T-helper 2 cell treated with Interferon-gamma antibody and Interleukin-4, amounts not matched to agents 5 μg/mL and 100 μg/mL, for 36 hours (primary cell): ENCODE measurements around the gene ZNF669.

Experiments
- DNase-seq: peaks from one replicate; pipeline ENCODE4 v3.0.0; 2021; ENCODE audit warnings: low spot score
- H3K27ac Mint-ChIP-seq: one replicate; pipeline ENCODE4 v1.8.0; 2021; ENCODE audit warnings: mild to moderate bottlenecking, mixed read lengths
- H3K27me3 Mint-ChIP-seq: one replicate; pipeline ENCODE4 v1.8.0; 2021; ENCODE audit warnings: low read depth, mixed read lengths
- H3K36me3 Mint-ChIP-seq: one replicate; pipeline ENCODE4 v1.8.0; 2021; ENCODE audit warnings: low read depth, mixed read lengths
- H3K4me1 Mint-ChIP-seq: one replicate; pipeline ENCODE4 v1.8.0; 2021; ENCODE audit warnings: low read depth, mixed read lengths
- H3K4me3 Mint-ChIP-seq: one replicate; pipeline ENCODE4 v1.8.0; 2022; ENCODE audit warnings: mild to moderate bottlenecking, moderate library complexity, mixed read lengths
- H3K9me3 Mint-ChIP-seq: one replicate; pipeline ENCODE4 v1.8.0; 2021; ENCODE audit warnings: mixed read lengths

The ZNF669 gene

GRCh38 chr1:247115545-247115944 lies 11.4 kb upstream of the ZNF669 start:
- peaks cover 1% of the 10 kb centered on the region for H3K36me3 Mint-ChIP-seq
- H3K9me3 Mint-ChIP-seq = no peaks in the 10 kb centered on the region
- H3K4me3 Mint-ChIP-seq = no peak overlapping the region
- no peak overlapping the region for H3K27ac Mint-ChIP-seq
- H3K4me1 Mint-ChIP-seq = peaks cover 4% of the 10 kb centered on the region
- no peak for DNase-seq
- peaks cover 21% of the 10 kb centered on the region for H3K27me3 Mint-ChIP-seq

GRCh38 chr1:247115141-247115510 lies 11.0 kb upstream of the ZNF669 start:
- Mint-ChIP-seq H3K4me3 (no peak overlapping the region), H3K27me3 (peaks cover 24% of the 10 kb centered on the region), H3K4me1 (peaks cover 4% of the 10 kb centered on the region), H3K36me3 (peaks cover 1% of the 10 kb centered on the region), H3K9me3 (no peaks in the 10 kb centered on the region), H3K27ac (peak overlapping the region; percentile 56)
- DNase-seq = no peak

GRCh38 chr1:247114351-247115140 lies 10.4 kb upstream of the ZNF669 start:
- DNase-seq = no peak
- peaks cover 4% of the 10 kb centered on the region for H3K9me3 Mint-ChIP-seq
- peaks cover 1% of the 10 kb centered on the region for H3K36me3 Mint-ChIP-seq
- H3K27ac Mint-ChIP-seq = peak overlapping the region; percentile 56
- peaks cover 30% of the 10 kb centered on the region for H3K27me3 Mint-ChIP-seq
- peaks cover 8% of the 10 kb centered on the region for H3K4me1 Mint-ChIP-seq
- H3K4me3 Mint-ChIP-seq = no peak overlapping the region

- H3K4me3 Mint-ChIP-seq = no peak overlapping the region
- H3K4me1 Mint-ChIP-seq = peaks cover 8% of the 10 kb centered on the region
These were observed 9.6 kb upstream of the ZNF669 start for GRCh38 chr1:247113733-247114271.

GRCh38 chr1:247113094-247113497 lies 8.9 kb upstream of the ZNF669 start:
- no peak overlapping the region for H3K4me3 Mint-ChIP-seq
- H3K36me3 Mint-ChIP-seq = peaks cover 1% of the 10 kb centered on the region
- H3K27ac Mint-ChIP-seq = no peak overlapping the region
- H3K4me1 Mint-ChIP-seq = peaks cover 8% of the 10 kb centered on the region
- H3K27me3 Mint-ChIP-seq = peaks cover 43% of the 10 kb centered on the region
- peaks cover 11% of the 10 kb centered on the region for H3K9me3 Mint-ChIP-seq
- DNase-seq = no peak

More at GRCh38 chr1:247113733-247114271, 9.6 kb upstream of the ZNF669 start:
- peaks cover 36% of the 10 kb centered on the region for H3K27me3 Mint-ChIP-seq
- no peak for DNase-seq
- H3K36me3 Mint-ChIP-seq = peaks cover 1% of the 10 kb centered on the region
- H3K27ac Mint-ChIP-seq = no peak overlapping the region
- peaks cover 6% of the 10 kb centered on the region for H3K9me3 Mint-ChIP-seq

- H3K27me3 Mint-ChIP-seq = peaks cover 47% of the 10 kb centered on the region
- DNase-seq = no peak
- H3K36me3 Mint-ChIP-seq = peaks cover 1% of the 10 kb centered on the region
- H3K9me3 Mint-ChIP-seq = peaks cover 13% of the 10 kb centered on the region
- H3K4me1 Mint-ChIP-seq = peaks cover 8% of the 10 kb centered on the region
- peak overlapping the region; percentile 40 for H3K4me3 Mint-ChIP-seq
- H3K27ac Mint-ChIP-seq = no peak overlapping the region
These were observed 8.3 kb upstream of the ZNF669 start for GRCh38 chr1:247112479-247112781.

GRCh38 chr1:247111700-247112478 lies 7.7 kb upstream of the ZNF669 start:
- Mint-ChIP-seq H3K4me3 (no peak overlapping the region), H3K27ac (no peak overlapping the region), H3K9me3 (peaks cover 15% of the 10 kb centered on the region), H3K4me1 (peaks cover 8% of the 10 kb centered on the region), H3K27me3 (peaks cover 51% of the 10 kb centered on the region), H3K36me3 (peaks cover 1% of the 10 kb centered on the region)
- no peak for DNase-seq

GRCh38 chr1:247111259-247111699 lies 7.1 kb upstream of the ZNF669 start:
- H3K27me3 Mint-ChIP-seq = peaks cover 53% of the 10 kb centered on the region
- no peak for DNase-seq
- H3K9me3 Mint-ChIP-seq = peaks cover 17% of the 10 kb centered on the region
- H3K4me3 Mint-ChIP-seq = peak overlapping the region; percentile 77
- H3K27ac Mint-ChIP-seq = no peak overlapping the region
- peaks cover 1% of the 10 kb centered on the region for H3K36me3 Mint-ChIP-seq
- peaks cover 8% of the 10 kb centered on the region for H3K4me1 Mint-ChIP-seq

- peaks cover 8% of the 10 kb centered on the region for H3K4me1 Mint-ChIP-seq
- H3K4me3 Mint-ChIP-seq = peak overlapping the region; percentile 77
- H3K27ac Mint-ChIP-seq = peak overlapping the region; percentile 8
- H3K36me3 Mint-ChIP-seq = peaks cover 1% of the 10 kb centered on the region
- H3K9me3 Mint-ChIP-seq = peaks cover 20% of the 10 kb centered on the region
- peaks cover 57% of the 10 kb centered on the region for H3K27me3 Mint-ChIP-seq
- DNase-seq = peak; percentile 66
These were observed 6.6 kb upstream of the ZNF669 start for GRCh38 chr1:247110627-247111258.

GRCh38 chr1:247107694-247108093 lies 3.5 kb upstream of the ZNF669 start:
- H3K4me1 Mint-ChIP-seq = peaks cover 13% of the 10 kb centered on the region
- H3K9me3 Mint-ChIP-seq = peaks cover 33% of the 10 kb centered on the region
- peaks cover 48% of the 10 kb centered on the region for H3K27me3 Mint-ChIP-seq
- DNase-seq = no peak
- H3K36me3 Mint-ChIP-seq = peaks cover 15% of the 10 kb centered on the region
- no peak overlapping the region for H3K27ac Mint-ChIP-seq
- no peak overlapping the region for H3K4me3 Mint-ChIP-seq

GRCh38 chr1:247105966-247106365 lies 1.8 kb upstream of the ZNF669 start:
- peaks cover 43% of the 10 kb centered on the region for H3K27me3 Mint-ChIP-seq
- no peak overlapping the region for H3K4me3 Mint-ChIP-seq
- H3K4me1 Mint-ChIP-seq = peaks cover 14% of the 10 kb centered on the region

GRCh38 chr1:247104965-247105364 lies 809 bp upstream of the ZNF669 start:
- Mint-ChIP-seq H3K9me3 (peaks cover 58% of the 10 kb centered on the region), H3K36me3 (peaks cover 40% of the 10 kb centered on the region), H3K27ac (no peak overlapping the region)

More at GRCh38 chr1:247105966-247106365, 1.8 kb upstream of the ZNF669 start:
- H3K36me3 Mint-ChIP-seq = peaks cover 31% of the 10 kb centered on the region
- no peak overlapping the region for H3K27ac Mint-ChIP-seq
- peaks cover 49% of the 10 kb centered on the region for H3K9me3 Mint-ChIP-seq
- no peak for DNase-seq

GRCh38 chr1:247102381-247102780 lies 1.8 kb downstream of the ZNF669 start:
- Mint-ChIP-seq H3K4me3 (peak overlapping the region; percentile 60), H3K27me3 (peaks cover 13% of the 10 kb centered on the region), H3K36me3 (peaks cover 63% of the 10 kb centered on the region)

More at GRCh38 chr1:247104965-247105364, 809 bp upstream of the ZNF669 start:
- Mint-ChIP-seq H3K4me3 (peak overlapping the region; percentile 27), H3K4me1 (peaks cover 9% of the 10 kb centered on the region), H3K27me3 (peaks cover 34% of the 10 kb centered on the region)
- DNase-seq = no peak

More at GRCh38 chr1:247102381-247102780, 1.8 kb downstream of the ZNF669 start:
- no peak for DNase-seq
- Mint-ChIP-seq H3K9me3 (peaks cover 57% of the 10 kb centered on the region), H3K27ac (no peak overlapping the region), H3K4me1 (peaks cover 6% of the 10 kb centered on the region)
